IPS DF 4.7 (cell line): ENCODE measurements around the gene PANK3.
"Not testable (repeated sequence)": the region's sequence is repeated elsewhere in the genome, so short reads cannot be mapped to it uniquely, and the experiment has no call there.

Experiments
- DNase-seq: peaks from one replicate; pipeline ENCODE4 v3.0.0-alpha.2; 2013; ENCODE audit warnings: low spot score; ENCODE audit errors: extremely low read depth

Gene PANK3

DNA sequence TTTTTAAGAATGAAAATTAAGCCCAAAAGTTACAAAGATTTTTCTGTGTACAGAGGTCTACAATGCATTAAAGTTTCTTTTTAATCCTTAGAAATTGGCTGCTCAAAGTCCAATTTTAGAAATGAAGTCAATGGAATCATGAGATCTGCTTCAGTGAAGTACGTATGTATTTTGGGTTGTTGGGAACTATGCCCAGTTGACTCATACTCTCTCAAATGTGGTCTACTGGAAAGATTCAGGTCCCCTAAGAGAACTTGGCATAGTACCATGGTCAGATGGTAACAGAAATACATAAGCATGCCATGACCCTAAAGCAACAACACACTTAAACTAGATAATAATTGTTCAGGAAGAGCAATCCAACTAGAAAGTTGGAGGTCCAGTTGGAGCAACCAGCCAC lies 27.0 kb downstream of the PANK3 start:
- no peak for DNase-seq

- no peak for DNase-seq
Measured at GRCh38 chr5:168550656-168551055, 28.5 kb downstream of the PANK3 start.

DNA sequence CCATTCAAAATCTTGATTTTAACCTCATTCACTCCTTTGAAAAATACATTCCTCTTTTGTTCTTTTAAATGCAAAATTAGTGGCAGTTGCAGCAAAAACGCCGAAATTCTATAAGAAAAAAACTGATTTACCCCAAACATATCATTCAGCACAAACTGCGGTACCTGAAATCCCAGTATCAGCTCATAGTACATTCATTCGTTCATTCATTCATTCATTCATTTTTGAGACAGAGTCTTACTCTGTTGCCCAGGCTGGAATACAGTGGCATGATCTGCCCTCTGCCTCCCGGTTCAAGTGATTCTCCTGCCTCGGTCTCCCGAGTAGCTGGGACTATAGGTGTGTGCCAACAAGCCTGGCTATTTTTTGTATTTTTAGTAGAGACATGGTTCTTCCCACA lies 29.6 kb downstream of the PANK3 start:
- DNase-seq: no peak

DNA sequence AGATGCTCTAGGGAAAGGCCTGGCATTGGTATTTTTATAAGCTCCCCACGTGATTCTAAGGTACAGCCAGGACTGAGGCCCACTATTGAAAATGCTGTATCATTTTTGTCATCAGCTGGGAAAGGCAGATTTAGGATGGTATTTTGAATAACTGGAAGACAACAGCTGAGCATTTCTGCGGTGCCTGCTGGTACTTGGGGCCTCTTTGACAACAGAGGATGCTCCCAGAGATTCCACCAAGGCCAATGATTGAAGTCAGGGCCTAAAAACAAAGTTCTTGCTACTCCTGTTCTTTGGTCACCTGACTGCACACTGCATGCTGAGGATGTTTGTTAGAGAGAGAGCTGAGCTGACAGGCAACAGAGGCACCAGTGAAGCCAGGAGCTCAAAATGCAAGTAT lies 42.0 kb downstream of the PANK3 start:
- DNase-seq: no peak

- not testable (repeated sequence) for DNase-seq
Measured at GRCh38 chr5:168534351-168534750, 44.8 kb downstream of the PANK3 start.

GRCh38 chr5:168531987-168532864 lies 46.9 kb downstream of the PANK3 start:
- DNase-seq: no peak

- no peak for DNase-seq
Measured at GRCh38 chr5:168531191-168531590, 48.0 kb downstream of the PANK3 start.

DNA sequence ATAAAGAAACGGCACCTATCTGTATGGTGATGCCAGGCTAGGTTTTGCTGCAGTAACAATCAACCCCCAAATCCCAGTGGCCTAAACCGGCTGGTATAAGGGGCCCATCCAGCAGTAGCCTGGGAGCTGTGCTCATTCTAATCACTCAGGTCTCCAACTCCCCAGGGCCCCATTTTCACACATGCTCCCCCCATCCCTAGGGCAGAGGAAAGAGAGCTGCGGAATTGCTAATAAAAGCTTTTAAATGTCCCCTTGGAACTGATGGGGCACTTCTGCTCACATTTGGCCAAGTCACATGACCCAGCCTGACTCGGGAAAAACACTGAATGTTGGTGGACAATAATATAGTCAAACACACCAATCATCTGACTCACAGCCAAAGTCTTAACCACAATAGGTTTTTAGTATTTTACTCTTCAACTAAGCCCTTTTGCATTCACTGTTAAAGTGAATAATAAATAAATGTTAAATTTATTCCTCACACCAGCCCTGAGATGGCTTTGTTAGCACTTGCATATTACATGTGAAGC lies 48.5 kb downstream of the PANK3 start:
- no peak for DNase-seq

- no peak for DNase-seq
Measured at GRCh38 chr5:168529374-168530234, 49.6 kb downstream of the PANK3 start.

DNA sequence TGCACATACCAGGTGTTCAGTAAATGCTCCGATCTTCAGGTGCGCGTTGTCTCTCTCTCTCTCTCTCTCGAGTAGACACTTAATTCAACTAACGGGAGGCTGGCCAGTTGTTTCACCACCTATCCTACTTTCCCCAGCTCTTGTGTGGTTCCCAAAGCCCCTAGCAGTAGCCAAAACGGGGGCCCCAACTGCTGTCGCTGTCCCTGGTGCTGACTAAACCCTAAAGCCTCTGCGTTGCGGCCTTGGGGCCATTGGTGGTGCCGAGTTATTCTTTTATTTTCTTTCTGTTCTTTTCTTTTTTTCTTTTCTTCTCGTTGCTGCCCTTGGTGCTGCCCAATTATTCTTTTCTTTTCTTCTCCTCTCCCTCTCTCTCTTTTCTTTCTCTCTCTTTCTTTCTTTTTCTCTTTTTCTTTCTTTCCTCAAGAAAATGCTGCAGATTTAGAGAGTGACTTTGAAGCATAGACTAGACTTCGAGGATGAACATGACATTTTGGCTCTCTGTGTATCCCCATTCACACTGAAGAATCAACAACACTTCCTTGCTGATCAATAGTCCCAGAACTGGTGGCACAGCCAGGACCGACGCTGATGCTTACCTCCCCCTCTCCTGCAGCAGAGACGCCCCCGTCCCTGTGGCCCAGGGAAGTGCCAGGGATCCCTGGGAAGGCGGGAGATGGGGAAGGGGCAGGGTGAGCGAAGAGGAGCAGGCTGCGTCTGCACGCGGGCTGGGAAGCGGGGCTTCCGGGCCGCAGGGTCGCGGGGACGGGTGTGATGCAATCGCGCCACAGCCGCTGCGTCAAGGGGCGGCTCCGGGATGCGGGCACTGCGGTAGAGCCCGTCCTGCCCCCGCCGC lies 50.4 kb downstream of the PANK3 start, which contains the start of gene FBLL1:
TSS of gene FBLL1 (plus strand) at position 785 of the 853 bp plus-strand sequence. CDS start 200 bp downstream, outside the sequence.
- no peak for DNase-seq

GRCh38 chr5:168527756-168528295 lies 51.3 kb downstream of the PANK3 start:
- DNase-seq: no peak

- DNase-seq: no peak
Measured at GRCh38 chr5:168525856-168526255, 53.3 kb downstream of the PANK3 start.

DNA sequence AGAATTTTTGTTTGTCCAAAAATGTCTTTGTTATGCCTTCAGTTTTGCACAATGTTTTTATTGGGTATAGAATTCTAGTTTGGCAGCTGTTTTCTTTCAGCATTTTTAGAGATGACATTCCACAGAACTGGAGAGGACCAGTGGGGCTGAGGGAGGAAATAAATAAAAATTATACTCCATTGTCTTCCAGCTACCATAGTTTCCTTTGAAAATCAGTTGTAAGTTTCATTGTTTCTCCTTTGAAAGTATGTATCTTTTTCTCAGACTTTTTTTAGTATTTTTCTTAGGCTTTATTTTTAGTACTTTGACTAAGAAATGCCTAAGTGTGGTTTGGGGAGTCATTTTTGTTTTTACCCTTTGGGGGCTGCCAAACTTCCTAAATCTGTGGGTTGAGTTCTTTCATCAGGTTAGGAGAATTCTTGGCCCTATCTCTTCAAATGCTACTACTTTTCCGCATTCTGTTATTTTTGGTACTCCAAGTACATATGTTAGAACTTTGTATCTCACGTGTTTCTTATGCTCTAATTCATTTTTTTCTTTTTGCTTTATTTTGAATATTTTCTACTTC lies 65.2 kb downstream of the PANK3 start:
- DNase-seq: no peak

DNA sequence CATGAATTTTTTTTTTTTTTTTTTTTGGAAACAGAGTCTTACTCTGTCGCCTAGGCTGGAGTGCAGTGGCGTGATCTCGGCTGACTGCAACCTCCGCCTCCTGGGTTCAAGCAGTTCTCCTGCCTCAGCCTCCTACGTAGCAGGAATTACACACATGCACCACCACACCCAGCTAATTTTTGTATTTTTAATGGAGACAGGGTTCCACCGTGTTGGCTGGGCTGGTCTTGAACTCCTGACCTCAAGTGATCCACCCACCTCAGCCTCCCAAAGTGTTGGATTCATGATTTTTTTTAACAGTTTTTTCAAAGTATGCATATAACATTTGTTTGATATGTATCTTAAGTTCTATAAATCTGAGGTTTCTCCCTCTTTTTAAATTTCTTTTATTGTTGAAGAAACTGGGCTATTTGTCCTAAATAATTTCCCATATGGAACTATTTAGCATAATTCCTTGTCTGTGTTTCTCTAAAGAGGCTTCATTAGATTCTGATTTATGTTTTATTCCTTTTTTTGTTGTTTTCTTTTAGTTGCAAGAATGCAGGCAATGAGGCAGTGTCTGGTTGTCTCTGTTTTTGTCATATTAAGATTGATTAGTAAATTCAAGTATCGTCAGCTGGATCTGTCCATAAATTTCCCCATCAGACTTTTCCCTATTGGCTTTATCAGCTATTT lies 76.5 kb downstream of the PANK3 start:
- DNase-seq: no peak
